IMR-90 (cell line): Measurements from ENCODE around the gene MAP7D1. TPM values are rescaled to one million over a fixed set of nuclear protein-coding genes. Genes with fewer than 3 reads are reported as not detected.

Experiments used
- ATAC-seq: fragments of 200-7000 bp; cut with Tn5 transposase; 2 replicates; pipeline ENCODE4 v1.9.1; 2020; ENCODE audit warnings: low read depth, mild to moderate bottlenecking, moderate library complexity
- BruUV-seq: library from RNA; stranded (reverse); fragments of 400-500 nt; replicated peaks from 2 replicates; lab custom pipeline; 2021; lab: Mats Ljungman, UMichigan
- CTCF ChIA-PET: fragments of 300-600 bp; formaldehyde crosslinking; extraction: SDS; loops from one replicate; lab custom pipeline; 2021; ENCODE audit warnings: antibody characterized with exemption; lab: Yijun Ruan, JAX
- POLR2A ChIA-PET: fragments of 300-600 bp; sonication (Branson Sonifier 250); formaldehyde crosslinking; loops from one replicate; lab custom pipeline; 2022; ENCODE audit warnings: antibody characterized with exemption; ENCODE audit not compliant: unreplicated experiment; lab: Charles Lee
- DNase-seq: peaks from one replicate; pipeline ENCODE4 v3.0.0; 2013
- H2AFZ ChIP-seq: replicated peaks from 2 replicates; pipeline ENCODE3; 2013; ENCODE audit warnings: low read length, mild to moderate bottlenecking; ENCODE audit not compliant: poor library complexity
- H2AK5ac ChIP-seq: 2 replicates; pipeline ENCODE4 v1.6.1; 2013; ENCODE audit warnings: low read depth, low read length, inconsistent platforms
- H2AK9ac ChIP-seq: replicated peaks from 2 replicates; pipeline ENCODE3; 2013; ENCODE audit warnings: mild to moderate bottlenecking, low read depth, low read length, moderate library complexity; ENCODE audit not compliant: poor library complexity
- H2BK120ac ChIP-seq: 2 replicates; pipeline ENCODE4 v1.6.1; 2013; ENCODE audit warnings: low read depth, low read length, inconsistent platforms
- H2BK15ac ChIP-seq: 3 replicates; pipeline ENCODE4 v1.6.1; 2013; ENCODE audit warnings: low read depth, low read length, inconsistent platforms
- H2BK20ac ChIP-seq: 2 replicates; pipeline ENCODE4 v1.6.1; 2013; ENCODE audit warnings: low read depth, mild to moderate bottlenecking, inconsistent platforms, low read length, moderate library complexity
- H2BK5ac ChIP-seq: 2 replicates; pipeline ENCODE4 v1.6.1; 2013; ENCODE audit warnings: mild to moderate bottlenecking, low read depth, low read length, inconsistent platforms; ENCODE audit not compliant: poor library complexity, severe bottlenecking
- H3K14ac ChIP-seq: replicated peaks from 2 replicates; pipeline ENCODE4 v1.6.1; 2013; ENCODE audit warnings: low read depth, low read length, inconsistent platforms
- H3K18ac ChIP-seq: 2 replicates; pipeline ENCODE4 v1.6.1; 2013; ENCODE audit warnings: low read depth, low read length, control low read depth
- H3K23ac ChIP-seq: 2 replicates; pipeline ENCODE4 v1.6.1; 2013; ENCODE audit warnings: low read depth, low read length, inconsistent platforms
- H3K27ac ChIP-seq: 2 replicates; pipeline ENCODE4 v1.5.1; 2013; ENCODE audit warnings: mild to moderate bottlenecking, control low read depth, low read length; ENCODE audit not compliant: insufficient read depth
- H3K27me3 ChIP-seq: 2 replicates; pipeline ENCODE4 v1.6.1; 2013; ENCODE audit warnings: low read length; ENCODE audit not compliant: control insufficient read depth, insufficient read depth
- H3K36me3 ChIP-seq: 2 replicates; pipeline ENCODE4 v1.6.1; 2013; ENCODE audit warnings: low read length, mixed read lengths; ENCODE audit not compliant: control insufficient read depth, insufficient read depth
- H3K4ac ChIP-seq: 2 replicates; pipeline ENCODE4 v1.6.1; 2013; ENCODE audit warnings: low read depth, low read length, inconsistent platforms
- H3K4me1 ChIP-seq: 2 replicates; pipeline ENCODE4 v1.6.1; 2013; ENCODE audit warnings: low read length, mixed read lengths; ENCODE audit not compliant: control insufficient read depth, insufficient read depth
- H3K4me2 ChIP-seq: 2 replicates; pipeline ENCODE4 v1.6.1; 2013; ENCODE audit warnings: low read depth, mild to moderate bottlenecking, control low read depth, low read length, moderate library complexity
- H3K4me3 ChIP-seq: 2 replicates; pipeline ENCODE4 v1.5.1; 2013; ENCODE audit warnings: low read depth, mild to moderate bottlenecking, control low read depth, low read length, moderate library complexity; ENCODE audit not compliant: insufficient read depth
- H3K56ac ChIP-seq: 2 replicates; pipeline ENCODE4 v1.6.1; 2013; ENCODE audit warnings: low read length, inconsistent platforms; ENCODE audit not compliant: insufficient read depth; ENCODE audit errors: extremely low read depth
- H3K79me1 ChIP-seq, 2 experiments: 2 replicates each; pipeline ENCODE4 v1.6.1; 2013; ENCODE audit warnings: low read length in 2 of 2, inconsistent platforms in 1 of 2, low read depth in 1 of 2
- H3K9ac ChIP-seq: 2 replicates; pipeline ENCODE4 v1.6.1; 2013; ENCODE audit warnings: low read depth, low read length, control low read depth
- H3K9me1 ChIP-seq: 2 replicates; pipeline ENCODE4 v1.6.1; 2013; ENCODE audit warnings: low read length, inconsistent platforms; ENCODE audit not compliant: insufficient read depth
- H3K9me3 ChIP-seq: 2 replicates; pipeline ENCODE4 v1.6.1; 2013; ENCODE audit warnings: low read length; ENCODE audit not compliant: control insufficient read depth, insufficient read depth
- H4K20me1 ChIP-seq: 2 replicates; pipeline ENCODE4 v1.6.1; 2013; ENCODE audit warnings: low read length, inconsistent platforms; ENCODE audit not compliant: insufficient read depth
- H4K5ac ChIP-seq: 2 replicates; pipeline ENCODE4 v1.6.1; 2013; ENCODE audit warnings: mild to moderate bottlenecking, low read depth, low read length, control low read depth
- H4K8ac ChIP-seq, 2 experiments: 2 replicates each; pipeline ENCODE4 v1.6.1; 2013; ENCODE audit warnings: low read depth in 2 of 2, low read length in 2 of 2, control low read depth in 1 of 2, inconsistent platforms in 1 of 2
- H4K91ac ChIP-seq: 2 replicates; pipeline ENCODE4 v1.6.1; 2013; ENCODE audit warnings: low read depth, low read length, inconsistent platforms; ENCODE audit not compliant: insufficient read depth
- POLR2A ChIP-seq: IDR thresholded peaks from 2 replicates; pipeline ENCODE4 v1.6.1; 2012; ENCODE audit warnings: mild to moderate bottlenecking, low read depth, low read length
- SMC3 ChIP-seq: fragments of 150-350 bp; IDR thresholded peaks from 2 replicates; pipeline ENCODE4 v1.6.1; 2016; ENCODE audit warnings: low read depth, mild to moderate bottlenecking, antibody characterized with exemption, low read length, moderate library complexity
- WGBS, 2 experiments: methylation state at CpG; one replicate each; pipeline versions ENCODE4 v1.1.5 to v1.1.7; 2013; ENCODE audit warnings: missing lambda C conversion rate in 2 of 2; ENCODE audit not compliant: insufficient read length in 1 of 2; ENCODE audit errors: extremely low coverage in 2 of 2; 5-methylcytosine and 5-hydroxymethylcytosine counted together
- dilution Hi-C: fragments of 300-500 bp; cut with HindIII; formaldehyde crosslinking; loops from one replicate; pipeline ENCODE4 v1.14.3; 2018; ENCODE audit warnings: low sequenced_read_pairs; ENCODE audit not compliant: unreplicated experiment
- in situ Hi-C: fragments of 300-500 bp; cut with MboI; formaldehyde crosslinking; loops from 3 replicates; pipeline ENCODE4 v1.14.3; 2019; ENCODE audit warnings: low sequenced_read_pairs, inconsistent platforms, mixed read lengths
- intact Hi-C: fragments of 100-400 bp; cut with micrococcal nuclease; formaldehyde crosslinking; loops from 2 replicates; pipeline ENCODE4 v1.10.0; 2022
- polyA plus RNA-seq, 3 experiments: library from polyadenylated mRNA; depleted of rRNA; stranded (reverse); fragments of >200 nt; gene quantifications; 2 replicates each; pipeline ENCODE4 v1.2.3, GENCODE V29; 2012; ENCODE audit warnings: low replicate concordance in 1 of 3
- total RNA-seq: library from RNA; depleted of rRNA; stranded (reverse); fragments of >200 nt; gene quantifications from 2 replicates; pipeline ENCODE4 v1.2.3, GENCODE V29; 2012
- TF ChIP-seq, protein P1 (sequence below): fragments of 150-350 bp; IDR thresholded peaks from 2 replicates; pipeline ENCODE4 v1.6.1; 2016; ENCODE audit warnings: low read depth, mild to moderate bottlenecking, low read length, moderate library complexity, borderline replicate concordance

Gene MAP7D1
- total and polyA plus RNA-seq, 2 of the 4 experiments (the other 2 are of a cell fraction), result 32.3 to 81.9 TPM

- H3K27ac ChIP-seq, result no peak overlapping the region
- no peak overlapping the region for H3K18ac ChIP-seq
- ATAC-seq, result no peak
- in situ Hi-C loops (no loop called here), dilution Hi-C loops (no loop called here), intact Hi-C loops (no loop called here)
- ChIA-PET CTCF (interaction anchor here (0.8 to 4.7 kb wide), 10 partner anchors 13 to 201 kb away, joined by 3 to 21 read pairs (median 6); partner anchors contain the start of gene TRAPPC3), POLR2A (no interaction called here)
- H2BK20ac ChIP-seq, result 0 out of 2 replicates have a peak overlapping the region, but pooled peaks have one; percentile 26
- H2AK9ac ChIP-seq, result peak overlapping the region; percentile 12
- H2BK5ac ChIP-seq, result peak overlapping the region; percentile 91
- peak overlapping the region; percentile 74; the same call in 1 of the 2 replicates for H2AK5ac ChIP-seq
- WGBS, 2 experiments, result no CpG with 5 or more reads among the region's 6 CpGs
- no peaks in the 10 kb centered on the region for H3K27me3 ChIP-seq
- no peak overlapping the region for H4K5ac ChIP-seq
- peaks cover 19% of the 10 kb centered on the region for H3K36me3 ChIP-seq
- H3K9ac ChIP-seq, result no peak overlapping the region
- H4K20me1 ChIP-seq, result peaks cover 4% of the 10 kb centered on the region; the same call in 1 of the 2 replicates
- H3K9me3 ChIP-seq, result no peaks in the 10 kb centered on the region
- peaks cover 26% of the 10 kb centered on the region for H3K4me1 ChIP-seq
- TF ChIP-seq, protein P1, sequence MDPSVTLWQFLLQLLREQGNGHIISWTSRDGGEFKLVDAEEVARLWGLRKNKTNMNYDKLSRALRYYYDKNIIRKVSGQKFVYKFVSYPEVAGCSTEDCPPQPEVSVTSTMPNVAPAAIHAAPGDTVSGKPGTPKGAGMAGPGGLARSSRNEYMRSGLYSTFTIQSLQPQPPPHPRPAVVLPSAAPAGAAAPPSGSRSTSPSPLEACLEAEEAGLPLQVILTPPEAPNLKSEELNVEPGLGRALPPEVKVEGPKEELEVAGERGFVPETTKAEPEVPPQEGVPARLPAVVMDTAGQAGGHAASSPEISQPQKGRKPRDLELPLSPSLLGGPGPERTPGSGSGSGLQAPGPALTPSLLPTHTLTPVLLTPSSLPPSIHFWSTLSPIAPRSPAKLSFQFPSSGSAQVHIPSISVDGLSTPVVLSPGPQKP, result no peak
- TF ChIP-seq SMC3 (no peak), POLR2A (no peak)
- no peak overlapping the region for H3K4me3 ChIP-seq
- peak overlapping the region; percentile 4 to 83; a peak in 3 of 4 replicates for H4K8ac ChIP-seq
- peak overlapping the region; percentile 58; the same call in 1 of the 2 replicates for H4K91ac ChIP-seq
- no peak overlapping the region for H3K23ac ChIP-seq
- H3K4ac ChIP-seq, result peak overlapping the region; percentile 85; the same call in 1 of the 2 replicates
- no peak overlapping the region for H2AFZ ChIP-seq
- BruUV-seq, result no TSS peak
- H2BK120ac ChIP-seq, result peak overlapping the region; percentile 44; the same call in 1 of the 2 replicates
- H3K14ac ChIP-seq, result no peak overlapping the region
- H3K79me1 ChIP-seq, result peaks cover 11 to 40% of the 10 kb centered on the region in 2 experiments; a peak in 3 of 4 replicates
- peaks cover 35% of the 10 kb centered on the region for H3K9me1 ChIP-seq
- H3K56ac ChIP-seq, result no peak overlapping the region
- peak overlapping the region; percentile 54; the same call in 1 of the 3 replicates for H2BK15ac ChIP-seq
- DNase-seq, result no peak
- H3K4me2 ChIP-seq, result no peak overlapping the region
Observed at GRCh38 chr1:36135330-36135667, 20.7 kb upstream of the MAP7D1 start.
